ENCODE measurements around the gene TMEM170A.

DNA sequence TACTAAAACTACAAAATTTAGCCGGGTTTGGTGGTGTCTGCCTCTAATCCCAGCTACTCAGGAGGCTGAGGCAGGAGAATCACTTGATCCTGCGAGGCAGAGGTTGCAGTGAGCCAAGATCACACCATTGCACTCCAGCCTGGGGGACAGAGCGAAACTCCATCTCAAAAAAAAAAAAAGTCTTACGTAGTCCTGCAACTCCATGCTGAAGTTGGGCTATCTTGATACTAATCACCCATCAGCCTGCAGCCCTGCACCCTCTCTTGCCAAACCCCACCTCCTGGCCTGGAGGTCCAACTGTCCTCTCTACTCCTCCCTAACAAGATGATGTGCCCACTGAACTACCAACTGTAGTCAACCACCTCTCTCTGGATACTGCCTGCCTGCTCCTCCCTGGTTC, 4.8 kb downstream of the TMEM170A start:
- TF ChIP-seq POLR2A (IDR thresholded peaks at IDR 0.05) = no peak
- TF ChIP-seq, protein P1, sequence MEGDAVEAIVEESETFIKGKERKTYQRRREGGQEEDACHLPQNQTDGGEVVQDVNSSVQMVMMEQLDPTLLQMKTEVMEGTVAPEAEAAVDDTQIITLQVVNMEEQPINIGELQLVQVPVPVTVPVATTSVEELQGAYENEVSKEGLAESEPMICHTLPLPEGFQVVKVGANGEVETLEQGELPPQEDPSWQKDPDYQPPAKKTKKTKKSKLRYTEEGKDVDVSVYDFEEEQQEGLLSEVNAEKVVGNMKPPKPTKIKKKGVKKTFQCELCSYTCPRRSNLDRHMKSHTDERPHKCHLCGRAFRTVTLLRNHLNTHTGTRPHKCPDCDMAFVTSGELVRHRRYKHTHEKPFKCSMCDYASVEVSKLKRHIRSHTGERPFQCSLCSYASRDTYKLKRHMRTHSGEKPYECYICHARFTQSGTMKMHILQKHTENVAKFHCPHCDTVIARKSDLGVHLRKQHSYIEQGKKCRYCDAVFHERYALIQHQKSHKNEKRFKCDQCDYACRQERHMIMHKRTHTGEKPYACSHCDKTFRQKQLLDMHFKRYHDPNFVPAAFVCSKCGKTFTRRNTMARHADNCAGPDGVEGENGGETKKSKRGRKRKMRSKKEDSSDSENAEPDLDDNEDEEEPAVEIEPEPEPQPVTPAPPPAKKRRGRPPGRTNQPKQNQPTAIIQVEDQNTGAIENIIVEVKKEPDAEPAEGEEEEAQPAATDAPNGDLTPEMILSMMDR (IDR thresholded peaks at IDR 0.05) = no peak
